Naive thymus-derived CD4-positive, alpha-beta T cell (primary cell): ENCODE results near the gene ABR. TPM values are rescaled to one million over a fixed set of nuclear protein-coding genes. Genes with fewer than 3 reads are reported as not detected.

ENCODE experiments used
- ATAC-seq: fragments of 150-1000 bp; cut with Tn5 transposase; 2 replicates; pipeline ENCODE4 v1.10.0; 2021; ENCODE audit warnings: mild to moderate bottlenecking, moderate library complexity
- CTCF ChIA-PET: fragments of 350-600 bp; sonication (Branson Sonifier 250); formaldehyde crosslinking; loops from one replicate; lab custom pipeline; 2021; ENCODE audit warnings: antibody characterized with exemption; lab: Charles Lee
- POLR2A ChIA-PET: fragments of 350-600 bp; sonication (Branson Sonifier 250); formaldehyde crosslinking; loops from one replicate; lab custom pipeline; 2021; ENCODE audit warnings: antibody characterized with exemption, inconsistent platforms; lab: Charles Lee
- DNase-seq, 9 donors: peaks; one replicate each; pipeline versions ENCODE4 v3.0.0 to v3.0.0-alpha.2; 2020 to 2022; ENCODE audit warnings: mixed read lengths in 1 of 9
- H3K27ac ChIP-seq: one replicate; pipeline ENCODE4 v1.7.0; 2013; ENCODE audit warnings: mild to moderate bottlenecking, low read depth, low read length, moderate library complexity
- H3K27me3 ChIP-seq, 2 donors: one replicate each; pipeline ENCODE4 v1.7.0; 2013; ENCODE audit warnings: low read length in 2 of 2, mild to moderate bottlenecking in 2 of 2, moderate library complexity in 2 of 2; ENCODE audit not compliant: control insufficient read depth in 2 of 2, insufficient read depth in 2 of 2
- H3K36me3 ChIP-seq, 3 experiments: 1 replicate in 2 of 3; 2 replicates in 1 of 3; pipeline ENCODE4 v1.7.0; 2013; ENCODE audit warnings: low read length in 3 of 3, mild to moderate bottlenecking in 3 of 3, moderate library complexity in 1 of 3; ENCODE audit not compliant: insufficient read depth in 3 of 3, control insufficient read depth in 2 of 3
- H3K4me1 ChIP-seq, 2 donors: one replicate each; pipeline ENCODE4 v1.7.0; 2013; ENCODE audit warnings: low read length in 2 of 2, mild to moderate bottlenecking in 2 of 2, moderate library complexity in 1 of 2; ENCODE audit not compliant: control insufficient read depth in 2 of 2, insufficient read depth in 2 of 2
- H3K4me3 ChIP-seq: 2 replicates; pipeline ENCODE4 v1.7.0; 2013; ENCODE audit warnings: mild to moderate bottlenecking, low read length
- H3K9me3 ChIP-seq, 3 experiments: 1 replicate in 2 of 3; 2 replicates in 1 of 3; pipeline ENCODE4 v1.7.0; 2013; ENCODE audit warnings: low read length in 3 of 3; ENCODE audit not compliant: control insufficient read depth in 2 of 3
- H3K27ac Mint-ChIP-seq, 9 donors: one replicate each; pipeline ENCODE4 v1.8.0; 2020 to 2022; ENCODE audit warnings: mixed read lengths in 9 of 9, mild to moderate bottlenecking in 8 of 9, moderate library complexity in 5 of 9, inconsistent platforms in 2 of 9
- H3K27me3 Mint-ChIP-seq, 5 donors: one replicate each; pipeline ENCODE4 v1.8.0; 2021 to 2022; ENCODE audit warnings: mixed read lengths in 5 of 5, mild to moderate bottlenecking in 1 of 5
- H3K36me3 Mint-ChIP-seq, 5 donors: one replicate each; pipeline ENCODE4 v1.8.0; 2020 to 2022; ENCODE audit warnings: mixed read lengths in 5 of 5, mild to moderate bottlenecking in 3 of 5, inconsistent platforms in 1 of 5
- H3K4me1 Mint-ChIP-seq, 7 donors: one replicate each; pipeline ENCODE4 v1.8.0; 2020 to 2022; ENCODE audit warnings: mixed read lengths in 7 of 7, mild to moderate bottlenecking in 3 of 7, inconsistent platforms in 1 of 7
- H3K4me3 Mint-ChIP-seq, 10 donors: one replicate each; pipeline ENCODE4 v1.8.0; 2020 to 2022; ENCODE audit warnings: mild to moderate bottlenecking in 10 of 10, mixed read lengths in 10 of 10, moderate library complexity in 6 of 10, inconsistent platforms in 2 of 10
- H3K9me3 Mint-ChIP-seq, 11 donors: one replicate each; pipeline ENCODE4 v1.8.0; 2020 to 2022; ENCODE audit warnings: mixed read lengths in 11 of 11, mild to moderate bottlenecking in 4 of 11, inconsistent platforms in 1 of 11, moderate library complexity in 1 of 11
- intact Hi-C, 2 donors: fragments of 100-400 bp; cut with micrococcal nuclease; formaldehyde crosslinking; loops; one replicate each; pipeline ENCODE4 v1.15.1; 2023
- polyA plus RNA-seq, 2 donors: library from polyadenylated mRNA; unstranded; fragments of 300-500 nt; fragmentation: Illumina TruSeq; gene quantifications; one replicate each; pipeline ENCODE4 v1.2.3, GENCODE V29; 2021
- total RNA-seq, 6 experiments: library from RNA in 5 of 6; stranded (reverse) in 5 of 6; gene quantifications; 1 replicate in 5 of 6; 2 replicates in 1 of 6; pipeline ENCODE4 v1.2.3 and lab custom pipeline; 2021 to 2026

Gene ABR
- total and polyA plus RNA-seq, 7 experiments from 2014 or later, result 13.1 to 152 (median 139) TPM

DNA sequence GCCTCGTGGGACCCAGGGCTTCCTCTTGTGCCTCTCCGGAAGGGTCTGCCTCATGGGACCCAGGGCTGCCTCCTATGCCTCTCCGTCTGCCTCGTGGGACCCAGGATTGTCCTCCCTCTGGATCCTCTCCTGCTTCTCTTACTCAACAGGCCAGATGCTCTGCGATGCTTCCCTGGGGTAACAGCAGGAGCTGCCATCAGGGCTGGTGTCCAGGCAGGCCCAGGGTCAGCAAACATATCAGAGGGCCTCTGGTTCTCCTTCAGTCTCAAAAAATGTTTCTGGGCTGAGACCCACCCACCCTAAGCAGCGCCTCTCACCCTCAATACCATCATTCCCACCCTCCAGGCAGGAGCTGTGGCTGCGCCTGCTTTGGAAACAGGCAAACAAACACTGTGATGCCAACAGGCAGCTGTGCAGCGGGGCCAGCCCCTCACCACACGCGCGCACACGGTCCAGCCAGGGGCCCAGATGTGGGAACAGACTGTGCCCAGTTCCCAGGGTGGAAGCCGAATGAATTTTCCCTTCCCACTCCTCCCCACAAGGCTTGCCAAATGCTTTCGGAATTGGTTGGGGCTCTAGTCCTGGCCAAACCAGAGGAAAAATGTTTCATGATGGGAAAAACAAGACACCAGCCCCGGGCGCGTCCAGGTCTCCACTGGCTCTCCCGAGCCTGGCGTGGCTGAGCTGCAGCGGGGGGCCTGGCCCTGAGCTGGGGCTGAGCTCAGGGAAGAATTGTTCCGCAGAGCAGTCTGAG is 171.6 kb downstream of the ABR start:
- H3K4me3 Mint-ChIP-seq, result no peak overlapping the region
- intact Hi-C loops, result no loop called here

DNA sequence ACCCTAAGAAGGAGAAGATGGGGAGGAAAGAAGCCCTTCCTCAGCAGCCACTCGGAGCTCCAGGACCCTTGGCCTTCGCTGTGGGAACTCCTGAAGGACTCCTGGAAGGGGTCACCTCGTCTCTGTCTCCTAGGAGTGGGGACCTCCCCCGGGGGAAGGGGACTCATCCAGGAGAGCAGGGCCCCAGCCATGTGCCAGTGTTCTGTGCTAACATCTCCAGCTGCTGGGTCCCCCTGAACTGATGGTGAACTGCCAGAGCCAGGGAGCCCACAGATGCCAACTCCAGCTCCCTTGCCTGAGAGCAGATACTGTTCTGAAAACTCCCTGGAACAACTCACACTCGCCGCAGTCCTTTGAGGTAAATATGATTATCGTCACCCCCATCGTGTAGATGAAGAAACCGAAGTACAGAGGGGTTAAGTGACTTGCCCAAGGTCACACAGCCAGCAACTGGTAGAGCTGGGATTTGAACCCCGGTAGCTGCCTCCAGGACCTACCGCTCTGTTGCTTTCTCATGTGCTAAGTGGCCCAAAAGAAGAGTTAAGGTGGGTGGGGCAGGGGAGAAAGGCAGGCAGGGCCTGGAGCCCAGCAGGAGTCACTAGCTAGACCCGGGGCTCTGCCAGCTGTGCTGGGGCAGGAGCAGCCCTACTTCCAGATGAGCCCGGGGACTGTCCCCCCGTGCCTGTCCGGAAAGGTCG is 172.3 kb downstream of the ABR start:
- Histone ChIP-seq H3K36me3 (peaks cover 0 to 97% (median 13%) of the 10 kb centered on the region in 3 experiments), H3K27me3 (no peaks in the 10 kb centered on the region), H3K4me3 (no peak overlapping the region), H3K27ac (no peak overlapping the region), H3K4me1 (no peaks in the 10 kb centered on the region), H3K9me3 (no peaks in the 10 kb centered on the region)
- peak overlapping the region in 2 of 9 donors; percentile 30 to 38 for H3K27ac Mint-ChIP-seq
- peaks cover 0 to 5% (median 5%) of the 10 kb centered on the region in 5 donors for H3K36me3 Mint-ChIP-seq
- H3K27me3 Mint-ChIP-seq, result no peaks in the 10 kb centered on the region
- H3K9me3 Mint-ChIP-seq, result no peaks in the 10 kb centered on the region
- ChIA-PET POLR2A (interaction anchor here (0.5 to 2.1 kb wide), 2 partner anchors 8 to 10 kb away, joined by 4 to 8 read pairs; partner anchors contain the start of gene TIMM22), CTCF (no interaction called here)
- peaks cover 6 to 13% (median 10%) of the 10 kb centered on the region in 7 donors for H3K4me1 Mint-ChIP-seq
- H3K4me3 Mint-ChIP-seq, result no peak overlapping the region
- intact Hi-C loops, result no loop called here
- ATAC-seq (no peak), DNase-seq (no peak)

More for the DNA sequence above, 171.6 kb downstream of the ABR start:
- Mint-ChIP-seq H3K36me3 (peaks cover 0 to 5% (median 5%) of the 10 kb centered on the region in 5 donors), H3K9me3 (no peaks in the 10 kb centered on the region), H3K27me3 (no peaks in the 10 kb centered on the region), H3K27ac (peak overlapping the region in 1 of 9 donors; percentile 43), H3K4me1 (peaks cover 6 to 13% (median 10%) of the 10 kb centered on the region in 7 donors)
- CTCF ChIA-PET, result no interaction called here
- no peaks in the 10 kb centered on the region for H3K27me3 ChIP-seq
- no peak overlapping the region for H3K4me3 ChIP-seq
- H3K27ac ChIP-seq, result no peak overlapping the region
- H3K4me1 ChIP-seq, result no peaks in the 10 kb centered on the region
- POLR2A ChIA-PET, result interaction anchor here (0.7 to 2.1 kb wide), 2 partner anchors 11 to 226 kb away, joined by 4 to 8 read pairs; partner anchors contain the start of genes MRM3 and TIMM22
- H3K9me3 ChIP-seq, result no peaks in the 10 kb centered on the region
- DNase-seq (no peak), ATAC-seq (no peak)
- peaks cover 0 to 97% (median 13%) of the 10 kb centered on the region in 3 experiments for H3K36me3 ChIP-seq

DNA sequence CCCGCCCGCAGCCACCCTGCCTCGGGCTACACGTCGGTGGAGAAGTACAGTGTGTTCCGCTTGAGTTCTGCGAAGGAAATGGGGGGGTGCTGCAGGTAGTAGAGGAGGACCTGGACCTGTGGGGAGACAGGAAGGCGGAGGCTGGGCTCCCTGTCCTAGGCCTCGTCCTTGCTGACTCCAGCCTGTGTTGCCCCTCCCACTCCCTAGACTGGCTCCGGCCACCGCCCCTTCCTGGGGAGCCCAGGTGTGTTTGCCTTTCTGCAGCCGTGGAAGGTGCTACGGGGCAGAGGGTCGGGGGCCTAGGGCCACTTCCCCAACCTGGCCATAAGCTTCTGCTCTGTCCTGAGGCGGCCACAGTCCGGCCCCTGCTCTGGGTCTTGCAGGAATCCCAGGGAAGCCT is 173.7 kb downstream of the ABR start:
- POLR2A ChIA-PET, result interaction anchor here (2.1 kb wide), 1 partner anchor 9 kb away, joined by 8 read pairs; the partner anchor contains the start of gene TIMM22
- Mint-ChIP-seq H3K27ac (peak overlapping the region in 4 of 9 donors; percentile 75 to 90 (median 78)), H3K9me3 (no peaks in the 10 kb centered on the region), H3K4me1 (peaks cover 6 to 15% (median 10%) of the 10 kb centered on the region in 7 donors), H3K36me3 (peaks cover 5 to 10% (median 8%) of the 10 kb centered on the region in 5 donors), H3K4me3 (peak overlapping the region in 2 of 10 donors; percentile 60 to 67), H3K27me3 (no peaks in the 10 kb centered on the region)
- no peaks in the 10 kb centered on the region for H3K9me3 ChIP-seq
- intact Hi-C loops, result no loop called here
- peaks cover 0 to 97% (median 12%) of the 10 kb centered on the region in 3 experiments for H3K36me3 ChIP-seq
- no peak overlapping the region for H3K4me3 ChIP-seq
- H3K4me1 ChIP-seq, result no peaks in the 10 kb centered on the region
- H3K27ac ChIP-seq, result no peak overlapping the region
- DNase-seq (no peak), ATAC-seq (no peak)
- H3K27me3 ChIP-seq, result no peaks in the 10 kb centered on the region
- CTCF ChIA-PET, result no interaction called here

DNA sequence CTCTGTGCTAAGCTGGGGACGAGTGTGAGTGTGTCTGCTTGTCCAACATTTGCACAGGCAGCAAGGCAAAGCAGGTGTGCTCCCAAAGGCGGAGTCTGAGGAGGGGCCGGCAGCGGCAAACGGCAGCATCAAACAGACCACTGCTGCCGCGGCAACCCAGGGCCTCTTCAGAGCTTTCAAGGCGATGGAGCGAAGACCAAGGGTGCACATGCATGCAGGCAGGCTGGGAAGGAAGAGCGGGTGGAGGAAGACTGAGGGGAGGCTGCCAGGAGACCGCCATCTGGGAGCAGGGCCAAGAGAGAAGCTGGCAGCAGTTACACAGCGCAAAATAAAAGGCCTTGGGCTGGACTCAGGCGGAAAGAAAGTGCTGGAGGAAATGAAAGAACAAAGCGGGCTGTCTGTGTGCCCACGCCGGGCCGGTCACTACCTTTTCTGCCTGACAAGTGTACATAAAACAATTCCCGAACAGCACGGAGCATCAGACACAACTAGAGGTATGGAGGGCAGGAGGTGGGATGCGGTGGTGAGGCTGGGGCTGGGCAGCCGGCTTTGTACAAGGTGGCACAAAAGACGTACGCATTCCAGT is 174.3 kb downstream of the ABR start:
- POLR2A ChIA-PET, result no interaction called here
- no peak overlapping the region for H3K4me3 ChIP-seq

DNA sequence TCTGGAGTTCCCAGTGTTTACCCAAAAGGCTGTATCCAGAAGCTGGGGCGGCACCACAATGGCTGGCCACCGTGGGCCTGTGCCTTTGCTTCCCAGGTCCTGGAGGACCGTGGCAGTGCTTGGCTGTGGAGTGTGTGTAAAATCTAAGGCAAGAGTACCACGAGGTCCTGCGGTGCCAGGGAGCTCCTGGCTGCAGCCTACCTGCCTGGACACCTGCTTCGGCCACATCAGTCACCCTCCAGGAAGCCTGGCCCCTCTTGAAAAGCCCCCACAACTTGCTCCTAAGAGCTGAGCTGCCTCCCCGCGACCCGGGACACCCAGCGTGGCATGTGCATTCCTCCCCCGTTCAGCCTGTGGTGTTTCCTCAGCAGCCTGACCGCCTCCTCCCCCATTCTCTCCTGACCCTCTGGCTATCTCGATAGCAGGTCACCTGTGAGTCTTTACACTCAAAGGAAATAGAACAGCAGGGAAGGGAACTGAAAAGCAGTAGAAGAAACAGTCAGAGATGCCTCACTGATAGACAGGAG is 174.9 kb downstream of the ABR start:
- H3K9me3 Mint-ChIP-seq, result no peaks in the 10 kb centered on the region
- ATAC-seq, result no peak
- no peak overlapping the region for H3K27ac ChIP-seq
- ChIA-PET POLR2A (no interaction called here), CTCF (no interaction called here)
- H3K36me3 Mint-ChIP-seq, result peaks cover 10 to 15% (median 14%) of the 10 kb centered on the region in 5 donors
- intact Hi-C loops, result no loop called here
- H3K4me3 Mint-ChIP-seq, result peak overlapping the region in 3 of 10 donors; percentile 56 to 67 (median 60)
- H3K4me3 ChIP-seq, result no peak overlapping the region
- H3K4me1 ChIP-seq, result no peaks in the 10 kb centered on the region
- peak overlapping the region in 6 of 9 donors; percentile 25 to 82 (median 75) for H3K27ac Mint-ChIP-seq
- peaks cover 0 to 95% (median 11%) of the 10 kb centered on the region in 3 experiments for H3K36me3 ChIP-seq
- no peaks in the 10 kb centered on the region for H3K9me3 ChIP-seq
- peaks cover 6 to 20% (median 10%) of the 10 kb centered on the region in 7 donors for H3K4me1 Mint-ChIP-seq
- H3K27me3 Mint-ChIP-seq, result no peaks in the 10 kb centered on the region
- H3K27me3 ChIP-seq, result no peaks in the 10 kb centered on the region
- no peak for DNase-seq

More for the DNA sequence above, 174.3 kb downstream of the ABR start:
- CTCF ChIA-PET, result no interaction called here
- peaks cover 0 to 97% (median 16%) of the 10 kb centered on the region in 3 experiments for H3K36me3 ChIP-seq
- peak overlapping the region in 7 of 10 donors; percentile 38 to 67 (median 56) for H3K4me3 Mint-ChIP-seq
- H3K27me3 ChIP-seq, result no peaks in the 10 kb centered on the region
- H3K27ac ChIP-seq, result no peak overlapping the region
- no peak for ATAC-seq
- peak in 1 of 9 donors; percentile 11 for DNase-seq
- H3K9me3 ChIP-seq, result no peaks in the 10 kb centered on the region
- H3K4me1 Mint-ChIP-seq, result peaks cover 6 to 17% (median 10%) of the 10 kb centered on the region in 7 donors
- H3K4me1 ChIP-seq, result no peaks in the 10 kb centered on the region
- H3K27me3 Mint-ChIP-seq, result no peaks in the 10 kb centered on the region
- peak overlapping the region in 7 of 9 donors; percentile 68 to 90 (median 78) for H3K27ac Mint-ChIP-seq
- intact Hi-C loops, result no loop called here
- peaks cover 7 to 12% (median 12%) of the 10 kb centered on the region in 5 donors for H3K36me3 Mint-ChIP-seq
- no peaks in the 10 kb centered on the region for H3K9me3 Mint-ChIP-seq
